K562 (cell line): ENCODE results near the gene RPL10A. TPM values are rescaled to one million over a fixed set of nuclear protein-coding genes. Genes with fewer than 3 reads are reported as not detected.

Experiments
- ATF4 ChIP-seq: fragments of 450-650 bp; formaldehyde crosslinking; IDR thresholded peaks from 2 replicates; pipeline ENCODE4 v1.4.0; 2022; ENCODE audit warnings: mild to moderate bottlenecking, moderate library complexity
- CBFA2T2 ChIP-seq: fragments of 450-650 bp; conservative IDR thresholded peaks from 2 replicates; pipeline ENCODE4 v1.6.1; 2017; ENCODE audit warnings: mild to moderate bottlenecking
- CREB5 ChIP-seq: fragments of 250-450 bp; sonication (Bioruptor Pico); IDR thresholded peaks from 2 replicates; pipeline ENCODE4 v1.5.0; 2020; ENCODE audit warnings: mild to moderate bottlenecking
- DLX4 ChIP-seq: fragments of 250-450 bp; sonication (Bioruptor Pico); IDR thresholded peaks from 2 replicates; pipeline ENCODE4 v1.6.1; 2021; ENCODE audit warnings: mild to moderate bottlenecking
- ERF ChIP-seq: fragments of 450-650 bp; formaldehyde crosslinking; IDR thresholded peaks from 2 replicates; pipeline ENCODE4 v1.4.0; 2020; ENCODE audit warnings: mild to moderate bottlenecking, mixed read lengths
- FOXK1 ChIP-seq: sonication (generic); formaldehyde crosslinking; IDR thresholded peaks from 2 replicates; pipeline ENCODE4 v1.8.0; 2022; ENCODE audit warnings: missing genetic modification reagents, mild to moderate bottlenecking, borderline replicate concordance
- GATA2 ChIP-seq: sonication (generic); formaldehyde crosslinking; IDR thresholded peaks from 2 replicates; pipeline ENCODE4 v1.4.0; 2020; ENCODE audit warnings: mild to moderate bottlenecking, missing genetic modification reagents
- MAX ChIP-seq: sonication (generic); formaldehyde crosslinking; IDR thresholded peaks from 2 replicates; pipeline ENCODE4 v1.9.0; 2022; ENCODE audit warnings: mild to moderate bottlenecking, missing genetic modification reagents
- SAP30 ChIP-seq: fragments of 200-600 bp; sonication (generic); IDR thresholded peaks from 2 replicates; pipeline ENCODE4 v1.6.1; 2012; ENCODE audit warnings: borderline replicate concordance, low read depth, mild to moderate bottlenecking, moderate library complexity, low read length, control low read depth, inconsistent platforms; ENCODE audit not compliant: insufficient read depth, poor library complexity, severe bottlenecking
- XRCC3 ChIP-seq: fragments of 450-650 bp; IDR thresholded peaks from 2 replicates; pipeline ENCODE4 v1.6.1; 2017; ENCODE audit warnings: mild to moderate bottlenecking, moderate library complexity
- ZBTB11 ChIP-seq, 3 experiments: fragments of 200-800 bp in 1 of 3; fragments of 250-450 bp in 1 of 3; fragments of 450-650 bp in 1 of 3; sonication (Bioruptor Pico) in 1 of 3; sonication (Bioruptor generic) in 1 of 3; formaldehyde crosslinking in 1 of 3; IDR thresholded peaks; 2 replicates each; pipeline versions ENCODE4 v1.6.1 to v1.8.0; 2016 to 2022; ENCODE audit warnings: mild to moderate bottlenecking in 2 of 3, missing genetic modification characterization in 2 of 3, missing compliant biosample characterization in 1 of 3, moderate library complexity in 1 of 3
- ZC3H11A ChIP-seq: IDR thresholded peaks from 2 replicates; pipeline ENCODE4 v1.6.1; 2012; ENCODE audit warnings: low read depth, low read length, improper control_type of control experiment
- ZEB2 ChIP-seq: fragments of 450-650 bp; IDR thresholded peaks from 2 replicates; pipeline ENCODE4 v1.6.1; 2016
- ZNF224 ChIP-seq: sonication (generic); formaldehyde crosslinking; IDR thresholded peaks from 2 replicates; pipeline ENCODE4 v1.8.0; 2022; ENCODE audit warnings: mild to moderate bottlenecking, missing genetic modification reagents
- ZNF311 ChIP-seq: fragments of 250-450 bp; sonication (Bioruptor Pico); IDR thresholded peaks from 2 replicates; pipeline ENCODE4 v1.4.0; 2020; ENCODE audit warnings: mild to moderate bottlenecking, moderate library complexity
- ZNF395 ChIP-seq: fragments of 200-800 bp; sonication (Bioruptor generic); IDR thresholded peaks from 2 replicates; pipeline ENCODE4 v1.6.1; 2017; ENCODE audit warnings: missing genetic modification characterization, missing compliant biosample characterization
- ZNF41 ChIP-seq: fragments of 250-450 bp; sonication (Bioruptor Pico); conservative IDR thresholded peaks from 2 replicates; pipeline ENCODE4 v1.4.0; 2020; ENCODE audit warnings: mild to moderate bottlenecking
- ZNF76 ChIP-seq: fragments of 250-450 bp; sonication (Bioruptor Pico); IDR thresholded peaks from 2 replicates; pipeline ENCODE4 v1.4.0; 2020; ENCODE audit warnings: mild to moderate bottlenecking, moderate library complexity, borderline replicate concordance
- polyA plus RNA-seq, 8 experiments: library from polyadenylated mRNA; depleted of rRNA in 4 of 8; stranded (reverse) in 5 of 8; unstranded in 3 of 8; fragments of >200 nt; fragmentation: Nextera tagmentation in 2 of 8; fragmentation: Illumina TruSeq in 1 of 8; extraction: Ambion mirVana in 2 of 8; extraction: Trizol in 1 of 8; gene quantifications; 2 replicates each; pipeline versions ENCODE4 v1.2.1 to v1.2.3, GENCODE V29; 2011 to 2014; ENCODE audit warnings: inconsistent platforms in 1 of 8, missing spikeins in 1 of 8
- total RNA-seq, 7 experiments: library from RNA; depleted of rRNA in 6 of 7; stranded (reverse); fragments of >200 nt in 6 of 7; fragmentation: Illumina TruSeq in 2 of 7; extraction: Trizol in 2 of 7; gene quantifications; 2 replicates each; pipeline versions ENCODE4 v1.2.1 to v1.2.3, GENCODE V29; 2011 to 2021; ENCODE audit warnings: low replicate concordance in 1 of 7

The RPL10A gene
- total and polyA plus RNA-seq, 9 of the 15 experiments (the other 6 are each of a cell fraction or from before 2014, with no cell fraction given): 1,589 to 3,237 (median 2,116) TPM

- TF ChIP-seq ATF4 (0 out of 2 replicates have a peak, but pooled peaks have one; percentile 13), ZBTB11 (CRISPR knock-in tag; IDR thresholded peaks at IDR 0.05) (0 out of 6 replicates have a peak, but pooled peaks of 1 of the 3 experiments have one; percentile 1), ZNF395 (CRISPR knock-in tag) (no peak), GATA2 (CRISPR knock-in tag) (no peak), ERF (0 out of 2 replicates have a peak, but pooled peaks have one; percentile 11), CBFA2T2 (peak; percentile 33; the same call in 1 of the 2 replicates), ZEB2 (peak; percentile 50; the same call in 1 of the 2 replicates), ZNF76 (CRISPR knock-in tag) (no peak), ZNF41 (CRISPR knock-in tag) (no peak), MAX (CRISPR knock-in tag) (peak; percentile 50; the same call in 1 of the 2 replicates), DLX4 (no peak), SAP30 (no peak), ZC3H11A (no peak), ZNF311 (CRISPR knock-in tag) (no peak), XRCC3 (no peak), FOXK1 (CRISPR knock-in tag) (no peak), ZNF224 (CRISPR knock-in tag) (0 out of 2 replicates have a peak, but pooled peaks have one; percentile 37), CREB5 (CRISPR knock-in tag) (no peak)
Observed at GRCh38 chr6:35469751-35470662, 1.8 kb downstream of the RPL10A start (continued).
